Measurements from ENCODE around the gene VEZT.
"Not testable (repeated sequence)": the region's sequence is repeated elsewhere in the genome, so short reads cannot be mapped to it uniquely, and the experiment has no call there.

The VEZT gene

GRCh38 chr12:95240556-95240955 lies 22.9 kb downstream of the VEZT start:
- no peaks in the 10 kb centered on the region for H3K27me3 ChIP-seq (replicated peaks in 2 of 5; ENCODE audit: control insufficient read depth in 4 of 5, insufficient read depth in 5 of 5, low read length in 4 of 5)
- POLR2A ChIA-PET = no interaction called here
- DNase-seq = no peak
- H3K4me1 ChIP-seq (ENCODE audit: control extremely low read depth in 1 of 4, control insufficient read depth in 4 of 4, insufficient read depth in 4 of 4, low read length in 3 of 4) = peaks cover 0 to 8% (median 2%) of the 10 kb centered on the region in 4 experiments
- WGBS (ENCODE audit: insufficient coverage) = 100% methylated on average over 1 of the region's 2 CpGs
- H3K4me3 ChIP-seq (ENCODE audit: control insufficient read depth in 1 of 7, extremely low read depth in 1 of 7, insufficient read depth in 4 of 7, low read depth in 2 of 7, low read length in 6 of 7) = no peak overlapping the region
- H3K36me3 ChIP-seq (ENCODE audit: control insufficient read depth in 4 of 4, insufficient read depth in 4 of 4, low read length in 3 of 4) = peaks cover 0 to 17% (median 11%) of the 10 kb centered on the region in 4 experiments
- CTCF ChIA-PET = interaction anchor here (0.8 to 1.6 kb wide), 3 partner anchors 11 to 235 kb away, joined by 3 to 4 read pairs (median 4); no protein-coding TSS in a partner anchor
- H3K27ac ChIP-seq (ENCODE audit: insufficient read depth in 1 of 2, low read depth in 1 of 2, low read length in 2 of 2, poor library complexity in 1 of 2, severe bottlenecking in 2 of 2) = no peak overlapping the region
- peaks cover 0 to 2% (median 0%) of the 10 kb centered on the region in 5 experiments for H3K9me3 ChIP-seq (ENCODE audit: control extremely low read depth in 1 of 5, control insufficient read depth in 4 of 5, insufficient read depth in 2 of 5, low read depth in 1 of 5, low read length in 4 of 5)

GRCh38 chr12:95241138-95241537 lies 23.5 kb downstream of the VEZT start:
- peaks cover 0 to 13% (median 7%) of the 10 kb centered on the region in 4 experiments for H3K4me1 ChIP-seq (ENCODE audit: control extremely low read depth in 1 of 4, control insufficient read depth in 4 of 4, insufficient read depth in 4 of 4, low read length in 3 of 4)
- H3K27ac ChIP-seq (ENCODE audit: insufficient read depth in 1 of 2, low read depth in 1 of 2, low read length in 2 of 2, poor library complexity in 1 of 2, severe bottlenecking in 2 of 2); H3K4me3 ChIP-seq (ENCODE audit: control insufficient read depth in 1 of 7, extremely low read depth in 1 of 7, insufficient read depth in 4 of 7, low read depth in 2 of 7, low read length in 6 of 7); H3K9me3 ChIP-seq (ENCODE audit: control extremely low read depth in 1 of 5, control insufficient read depth in 4 of 5, insufficient read depth in 2 of 5, low read depth in 1 of 5, low read length in 4 of 5); POLR2A ChIA-PET; DNase-seq; H3K27me3 ChIP-seq (replicated peaks in 2 of 5; ENCODE audit: control insufficient read depth in 4 of 5, insufficient read depth in 5 of 5, low read length in 4 of 5): not testable (repeated sequence)
- peaks cover 0 to 17% (median 11%) of the 10 kb centered on the region in 4 experiments for H3K36me3 ChIP-seq (ENCODE audit: control insufficient read depth in 4 of 4, insufficient read depth in 4 of 4, low read length in 3 of 4)
- CTCF ChIA-PET = interaction anchor here (0.9 kb wide), 1 partner anchor 234 kb away, joined by 4 read pairs; no protein-coding TSS in a partner anchor
- WGBS (ENCODE audit: insufficient coverage) = 100% methylated on average over 3 of the region's 6 CpGs

GRCh38 chr12:95241761-95242506 lies 24.3 kb downstream of the VEZT start:
- WGBS (ENCODE audit: insufficient coverage) = 100% methylated on average over 1 of the region's 4 CpGs
- ChIA-PET CTCF (interaction anchor here (1.2 kb wide), 1 partner anchor 19 kb away, joined by 3 read pairs; no protein-coding TSS in a partner anchor), POLR2A (no interaction called here)
- no peak overlapping the region for H3K4me3 ChIP-seq (ENCODE audit: control insufficient read depth in 1 of 7, extremely low read depth in 1 of 7, insufficient read depth in 4 of 7, low read depth in 2 of 7, low read length in 6 of 7)
- no peak for DNase-seq
- H3K9me3 ChIP-seq (ENCODE audit: control extremely low read depth in 1 of 5, control insufficient read depth in 4 of 5, insufficient read depth in 2 of 5, low read depth in 1 of 5, low read length in 4 of 5) = peaks cover 0 to 2% (median 0%) of the 10 kb centered on the region in 5 experiments
- no peaks in the 10 kb centered on the region for H3K27me3 ChIP-seq (replicated peaks in 2 of 5; ENCODE audit: control insufficient read depth in 4 of 5, insufficient read depth in 5 of 5, low read length in 4 of 5)
- H3K27ac ChIP-seq (ENCODE audit: insufficient read depth in 1 of 2, low read depth in 1 of 2, low read length in 2 of 2, poor library complexity in 1 of 2, severe bottlenecking in 2 of 2) = no peak overlapping the region
- H3K36me3 ChIP-seq (ENCODE audit: control insufficient read depth in 4 of 4, insufficient read depth in 4 of 4, low read length in 3 of 4) = peaks cover 0 to 17% (median 11%) of the 10 kb centered on the region in 4 experiments
- H3K4me1 ChIP-seq (ENCODE audit: control extremely low read depth in 1 of 4, control insufficient read depth in 4 of 4, insufficient read depth in 4 of 4, low read length in 3 of 4) = peaks cover 0 to 21% (median 15%) of the 10 kb centered on the region in 4 experiments

- WGBS (ENCODE audit: insufficient coverage) = 100% methylated on average over 2 of the region's 4 CpGs
- H3K27me3 ChIP-seq (replicated peaks in 2 of 5; ENCODE audit: control insufficient read depth in 4 of 5, insufficient read depth in 5 of 5, low read length in 4 of 5) = no peaks in the 10 kb centered on the region
Observed at GRCh38 chr12:95243497-95244183, 26.0 kb downstream of the VEZT start.

GRCh38 chr12:95244350-95244749 lies 26.7 kb downstream of the VEZT start:
- no peak for DNase-seq
- no peak overlapping the region for H3K4me3 ChIP-seq (ENCODE audit: control insufficient read depth in 1 of 7, extremely low read depth in 1 of 7, insufficient read depth in 4 of 7, low read depth in 2 of 7, low read length in 6 of 7)
- peaks cover 0 to 31% (median 21%) of the 10 kb centered on the region in 4 experiments for H3K4me1 ChIP-seq (ENCODE audit: control extremely low read depth in 1 of 4, control insufficient read depth in 4 of 4, insufficient read depth in 4 of 4, low read length in 3 of 4)
- peaks cover 0 to 14% (median 9%) of the 10 kb centered on the region in 4 experiments for H3K36me3 ChIP-seq (ENCODE audit: control insufficient read depth in 4 of 4, insufficient read depth in 4 of 4, low read length in 3 of 4)
- no peaks in the 10 kb centered on the region for H3K27me3 ChIP-seq (replicated peaks in 2 of 5; ENCODE audit: control insufficient read depth in 4 of 5, insufficient read depth in 5 of 5, low read length in 4 of 5)
- no peak overlapping the region for H3K27ac ChIP-seq (ENCODE audit: insufficient read depth in 1 of 2, low read depth in 1 of 2, low read length in 2 of 2, poor library complexity in 1 of 2, severe bottlenecking in 2 of 2)
- whole genome bisulfite sequencing (ENCODE audit: insufficient coverage) = 93% methylated on average over 2 of the region's 3 CpGs
- peaks cover 0 to 2% (median 0%) of the 10 kb centered on the region in 5 experiments for H3K9me3 ChIP-seq (ENCODE audit: control extremely low read depth in 1 of 5, control insufficient read depth in 4 of 5, insufficient read depth in 2 of 5, low read depth in 1 of 5, low read length in 4 of 5)
- ChIA-PET POLR2A (no interaction called here), CTCF (no interaction called here)

More at GRCh38 chr12:95243497-95244183, 26.0 kb downstream of the VEZT start:
- POLR2A ChIA-PET = no interaction called here
- peaks cover 0 to 28% (median 20%) of the 10 kb centered on the region in 4 experiments for H3K4me1 ChIP-seq (ENCODE audit: control extremely low read depth in 1 of 4, control insufficient read depth in 4 of 4, insufficient read depth in 4 of 4, low read length in 3 of 4)
- CTCF ChIA-PET = interaction anchor here (1.0 kb wide), 1 partner anchor 9 kb away, joined by 3 read pairs; no protein-coding TSS in a partner anchor
- H3K36me3 ChIP-seq (ENCODE audit: control insufficient read depth in 4 of 4, insufficient read depth in 4 of 4, low read length in 3 of 4) = peaks cover 0 to 14% (median 9%) of the 10 kb centered on the region in 4 experiments
- no peak for DNase-seq
- no peak overlapping the region for H3K4me3 ChIP-seq (ENCODE audit: control insufficient read depth in 1 of 7, extremely low read depth in 1 of 7, insufficient read depth in 4 of 7, low read depth in 2 of 7, low read length in 6 of 7)
- no peak overlapping the region for H3K27ac ChIP-seq (ENCODE audit: insufficient read depth in 1 of 2, low read depth in 1 of 2, low read length in 2 of 2, poor library complexity in 1 of 2, severe bottlenecking in 2 of 2)
- peaks cover 0 to 2% (median 0%) of the 10 kb centered on the region in 5 experiments for H3K9me3 ChIP-seq (ENCODE audit: control extremely low read depth in 1 of 5, control insufficient read depth in 4 of 5, insufficient read depth in 2 of 5, low read depth in 1 of 5, low read length in 4 of 5)

- peaks cover 0 to 30% (median 21%) of the 10 kb centered on the region in 4 experiments for H3K4me1 ChIP-seq (ENCODE audit: control extremely low read depth in 1 of 4, control insufficient read depth in 4 of 4, insufficient read depth in 4 of 4, low read length in 3 of 4)
- ChIA-PET CTCF (no interaction called here), POLR2A (no interaction called here)
- WGBS (ENCODE audit: insufficient coverage) = no CpG with 5 or more reads among the region's 1 CpG
- H3K27me3 ChIP-seq (replicated peaks in 2 of 5; ENCODE audit: control insufficient read depth in 4 of 5, insufficient read depth in 5 of 5, low read length in 4 of 5) = no peaks in the 10 kb centered on the region
- DNase-seq = no peak
- H3K4me3 ChIP-seq (ENCODE audit: control insufficient read depth in 1 of 7, extremely low read depth in 1 of 7, insufficient read depth in 4 of 7, low read depth in 2 of 7, low read length in 6 of 7) = no peak overlapping the region
- peaks cover 3 to 17% (median 11%) of the 10 kb centered on the region in 4 experiments for H3K36me3 ChIP-seq (ENCODE audit: control insufficient read depth in 4 of 4, insufficient read depth in 4 of 4, low read length in 3 of 4)
- H3K27ac ChIP-seq (ENCODE audit: insufficient read depth in 1 of 2, low read depth in 1 of 2, low read length in 2 of 2, poor library complexity in 1 of 2, severe bottlenecking in 2 of 2) = no peak overlapping the region
- peaks cover 0 to 2% (median 0%) of the 10 kb centered on the region in 5 experiments for H3K9me3 ChIP-seq (ENCODE audit: control extremely low read depth in 1 of 5, control insufficient read depth in 4 of 5, insufficient read depth in 2 of 5, low read depth in 1 of 5, low read length in 4 of 5)
Observed at GRCh38 chr12:95248095-95248494, 30.5 kb downstream of the VEZT start.
